OCI-M2 (cell line): Measurements from ENCODE around the gene CNOT9.
"Not testable (repeated sequence)": the region's sequence is repeated elsewhere in the genome, so short reads cannot be mapped to it uniquely, and the experiment has no call there.

Source experiments
- DNase-seq: peaks from one replicate; lab custom pipeline; 2025; ENCODE audit not compliant: unreplicated experiment; lab: John Stamatoyannopoulos, UW

The CNOT9 gene

GRCh38 chr2:218568190-218569037 is at the start of gene CNOT9, which contains the start of gene USP37:
Gene CNOT9, plus strand, starts transcription at chr2:218568839. Its CDS starts 116 bp downstream, at chr2:218568955.
Gene USP37, minus strand, starts transcription at chr2:218568351. Its CDS starts 9,698 bp downstream, at chr2:218558653.
- peak; percentile 94 for DNase-seq

- no peak for DNase-seq
These were observed 49.8 kb upstream of the CNOT9 start for GRCh38 chr2:218518876-218519275.

GRCh38 chr2:218523651-218524050 is 45.0 kb upstream of the CNOT9 start:
- DNase-seq = no peak

GRCh38 chr2:218528409-218528808 is 40.2 kb upstream of the CNOT9 start:
- not testable (repeated sequence) for DNase-seq

DNA sequence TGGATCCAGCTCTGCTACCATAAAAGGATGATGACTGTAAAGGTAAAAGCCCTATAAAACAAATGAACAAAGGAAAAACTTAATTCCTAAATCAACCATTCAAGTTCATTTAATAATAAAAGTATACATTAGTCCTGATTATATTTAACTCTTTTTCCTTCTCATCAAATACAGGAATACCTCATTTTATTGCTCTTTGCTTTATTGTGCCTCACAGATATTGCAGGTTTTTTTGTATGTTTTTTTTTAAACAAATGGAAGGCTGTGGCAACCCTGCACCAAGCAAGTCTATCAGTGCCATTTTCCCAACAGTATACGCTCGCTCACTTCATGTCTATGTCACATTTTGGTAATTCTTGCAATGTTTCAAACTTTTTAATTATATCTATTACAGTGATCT is 38.6 kb upstream of the CNOT9 start:
- DNase-seq = no peak

DNA sequence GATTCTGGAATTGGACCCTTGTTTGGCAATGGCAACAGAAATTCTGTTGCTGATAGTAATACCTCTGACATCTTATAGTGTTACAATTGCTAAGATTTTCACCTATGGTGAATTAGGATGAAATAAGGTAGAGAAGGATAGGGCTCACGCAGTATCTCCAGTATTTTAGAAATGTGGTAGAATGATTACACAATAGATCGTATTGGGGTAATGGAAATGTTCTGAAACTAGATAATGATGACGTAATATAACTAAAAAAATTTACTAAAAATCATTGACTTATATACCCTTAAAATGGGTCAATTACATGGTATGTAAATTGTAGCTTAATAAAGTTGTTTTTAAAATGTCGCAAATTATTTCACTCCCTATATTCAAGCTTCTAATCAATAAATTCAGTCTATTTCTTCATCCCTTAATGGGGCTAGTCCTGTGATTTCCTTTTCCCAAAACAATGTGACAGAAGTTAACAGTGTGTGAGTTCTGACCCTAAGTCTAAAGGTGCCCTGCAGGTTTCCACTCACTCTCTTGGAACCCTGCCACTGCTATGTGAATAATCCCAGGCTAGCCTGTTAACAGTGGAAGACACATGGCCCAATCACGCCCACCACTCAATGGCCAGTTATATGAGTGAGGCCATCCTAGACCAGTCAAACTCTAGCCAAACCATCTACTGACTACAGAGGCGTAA is 31.7 kb upstream of the CNOT9 start:
- no peak for DNase-seq

- no peak for DNase-seq
These were observed 28.6 kb upstream of the CNOT9 start for GRCh38 chr2:218540015-218540414.

GRCh38 chr2:218546012-218546411 is 22.6 kb upstream of the CNOT9 start:
- no peak for DNase-seq

GRCh38 chr2:218547511-218547910 is 21.1 kb upstream of the CNOT9 start:
- no peak for DNase-seq

DNA sequence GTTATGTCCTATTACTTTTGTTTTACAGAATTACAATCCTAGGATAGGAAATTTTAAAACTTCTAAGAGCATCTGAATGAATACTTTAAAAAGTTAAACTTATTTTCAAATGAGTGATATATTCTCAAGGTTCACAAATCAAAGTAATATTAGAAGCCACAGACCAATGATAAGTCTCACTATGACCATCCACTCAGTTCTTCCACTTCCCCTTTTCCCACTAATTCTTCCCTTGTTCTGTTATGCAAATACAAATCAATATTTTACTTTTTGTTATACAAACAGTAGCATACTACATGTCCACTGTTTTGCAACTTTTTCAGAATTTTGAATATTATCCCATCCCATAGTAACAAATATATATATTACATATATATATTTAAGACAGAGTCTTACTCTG is 20.7 kb upstream of the CNOT9 start:
- no peak for DNase-seq

DNA sequence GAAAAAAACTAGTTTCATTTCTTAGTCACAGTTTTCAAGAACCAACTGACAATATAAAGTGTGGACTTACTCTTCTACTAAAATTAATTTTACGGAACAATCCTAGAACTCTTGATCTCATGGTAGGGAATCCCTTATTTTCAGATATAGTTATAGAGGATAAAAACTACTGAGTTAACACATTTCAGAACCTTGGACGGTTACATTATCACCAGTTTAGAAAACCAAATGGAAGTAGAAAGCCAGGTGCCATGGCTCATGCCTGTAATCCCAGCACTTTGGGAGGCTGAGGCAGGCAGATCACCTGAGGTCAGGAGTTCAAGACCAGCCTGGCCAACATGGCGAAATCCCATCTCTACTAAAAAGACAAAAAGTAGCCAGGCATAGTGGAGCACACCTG is 14.4 kb upstream of the CNOT9 start:
- DNase-seq = not testable (repeated sequence)

- DNase-seq = no peak
These were observed 13.1 kb upstream of the CNOT9 start for GRCh38 chr2:218555527-218555926.

GRCh38 chr2:218557941-218558340 is 10.7 kb upstream of the CNOT9 start:
- no peak for DNase-seq

DNA sequence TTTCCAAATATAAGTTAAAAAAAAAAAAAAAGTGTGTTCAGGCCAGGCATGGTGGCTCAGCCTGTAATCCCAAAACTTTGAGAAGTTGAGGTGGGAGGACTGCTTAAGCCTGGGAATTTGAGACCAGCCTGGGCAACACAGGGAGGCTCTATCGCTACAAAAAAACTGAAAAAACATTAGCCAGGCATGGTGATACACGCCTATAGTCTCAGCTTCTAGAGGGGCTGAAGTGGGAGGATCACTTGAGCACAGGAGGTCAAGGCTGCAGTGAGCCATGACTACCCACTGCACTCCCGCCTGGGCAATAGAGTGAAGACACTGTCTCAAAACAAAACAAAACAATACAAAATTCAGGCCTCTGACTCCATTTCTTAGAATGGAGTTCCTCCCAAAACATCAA is 9.7 kb upstream of the CNOT9 start:
- DNase-seq = no peak

DNA sequence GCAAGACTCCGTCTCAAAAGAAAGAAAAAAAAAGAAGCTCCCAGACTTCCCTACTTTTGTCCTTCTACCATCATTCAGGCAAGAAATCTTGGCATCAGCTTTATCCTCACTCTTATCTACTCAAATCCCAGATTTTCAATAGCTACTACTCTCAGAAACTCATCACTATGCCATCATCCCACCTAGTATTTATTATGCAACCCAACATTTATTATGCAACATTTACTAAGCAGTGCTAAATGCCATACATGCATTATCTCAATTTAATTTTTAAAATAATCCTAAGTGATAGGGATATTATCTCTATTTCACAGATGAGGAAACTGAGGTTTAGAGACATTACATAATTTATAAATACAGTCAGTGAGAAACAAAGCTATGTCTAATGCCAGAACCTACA is 4.6 kb upstream of the CNOT9 start:
- no peak for DNase-seq

GRCh38 chr2:218566296-218566695 is 2.3 kb upstream of the CNOT9 start:
- no peak for DNase-seq

GRCh38 chr2:218567797-218568189 is 846 bp upstream of the CNOT9 start:
- DNase-seq = no peak

DNA sequence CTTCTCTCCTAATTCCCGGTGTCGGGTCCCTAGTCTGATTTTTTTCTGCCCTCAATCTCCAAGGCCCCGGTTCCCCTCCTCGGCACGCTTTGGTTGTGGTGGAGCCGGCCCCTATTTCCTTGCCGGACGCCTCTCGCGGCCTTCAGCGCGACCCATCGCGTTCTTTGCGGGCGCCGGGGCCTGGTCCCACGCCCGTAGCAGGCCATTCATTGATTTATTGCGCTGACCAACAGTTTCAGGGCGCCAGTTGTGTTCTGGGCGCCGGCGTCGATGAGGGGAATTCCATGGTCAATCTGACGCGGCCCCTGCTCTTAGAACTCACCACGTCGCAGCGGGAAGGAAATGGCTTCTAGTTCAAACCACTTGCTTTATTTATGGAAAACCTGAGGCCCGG is 396 bp downstream of the CNOT9 start:
- no peak for DNase-seq

- no peak for DNase-seq
These were observed 1.2 kb downstream of the CNOT9 start for GRCh38 chr2:218569661-218570500.

GRCh38 chr2:218570850-218571249 is 2.2 kb downstream of the CNOT9 start:
- no peak for DNase-seq

DNA sequence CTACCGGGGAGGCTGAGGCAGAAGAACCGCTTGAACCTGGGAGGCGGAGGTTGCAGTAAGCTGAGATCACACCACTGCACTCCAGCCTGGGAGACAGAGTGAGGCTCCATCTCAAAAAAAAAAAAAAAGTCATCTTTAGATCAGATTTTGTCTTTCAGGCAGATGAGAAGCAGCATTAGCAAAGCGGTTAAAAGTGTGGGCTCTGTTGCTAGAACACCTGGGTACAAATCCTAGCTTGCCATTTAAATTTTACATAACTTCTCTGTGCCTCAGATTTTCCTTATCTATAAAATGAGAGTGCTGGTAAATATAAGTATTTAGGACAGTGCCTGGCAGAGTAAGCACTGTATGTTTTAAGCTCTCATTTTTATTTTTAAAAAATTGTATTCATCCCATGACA is 8.2 kb downstream of the CNOT9 start:
- no peak for DNase-seq
